K562 (cell line): Measurements from ENCODE around the gene CTNNB1. TPM values are rescaled to one million over a fixed set of nuclear protein-coding genes. Genes with fewer than 3 reads are reported as not detected.
A peak's percentile ranks its signal among the peaks of the same experiment; 100 is the strongest.

Experiments used
- CREBBP ChIP-seq: IDR thresholded peaks from one replicate; pipeline ENCODE4 v1.6.1; 2012; ENCODE audit warnings: low read depth, mild to moderate bottlenecking, control low read depth, inconsistent platforms, low read length
- KDM1A ChIP-seq, 2 experiments: fragments of 450-650 bp; IDR thresholded peaks; 2 replicates each; pipeline ENCODE4 v1.6.1; 2016; ENCODE audit warnings: mild to moderate bottlenecking in 2 of 2
- NELFE ChIP-seq: IDR thresholded peaks from 2 replicates; pipeline ENCODE4 v1.6.1; 2011; ENCODE audit warnings: mild to moderate bottlenecking; ENCODE audit not compliant: insufficient read depth, insufficient read length
- OTX1 ChIP-seq: fragments of 450-650 bp; formaldehyde crosslinking; IDR thresholded peaks from 2 replicates; pipeline ENCODE4 v1.4.0; 2022; ENCODE audit warnings: mild to moderate bottlenecking
- PHB2 ChIP-seq: fragments of 450-650 bp; IDR thresholded peaks from 2 replicates; pipeline ENCODE4 v1.6.1; 2017; ENCODE audit warnings: low read depth
- ZBTB7A ChIP-seq: IDR thresholded peaks from 2 replicates; pipeline ENCODE4 v1.6.1; 2011; ENCODE audit warnings: low read depth, mild to moderate bottlenecking, low read length, moderate library complexity, borderline replicate concordance; ENCODE audit not compliant: control insufficient read depth
- ZC3H4 ChIP-seq: sonication (generic); formaldehyde crosslinking; IDR thresholded peaks from 2 replicates; pipeline ENCODE4 v1.9.0; 2021; ENCODE audit warnings: missing genetic modification reagents, borderline replicate concordance
- ZKSCAN3 ChIP-seq: fragments of 250-450 bp; sonication (Bioruptor Pico); IDR thresholded peaks from 2 replicates; pipeline ENCODE4 v1.4.0; 2020
- ZNF316 ChIP-seq: fragments of 450-650 bp; IDR thresholded peaks from 2 replicates; pipeline ENCODE4 v1.6.1; 2016
- ZNF764 ChIP-seq: fragments of 250-450 bp; sonication (Bioruptor Pico); IDR thresholded peaks from 2 replicates; pipeline ENCODE4 v1.4.0; 2020; ENCODE audit warnings: low read depth, mild to moderate bottlenecking, moderate library complexity
- ZNF79 ChIP-seq: fragments of 250-450 bp; sonication (Bioruptor Pico); IDR thresholded peaks from 2 replicates; pipeline ENCODE4 v1.4.0; 2020; ENCODE audit warnings: low read depth, mild to moderate bottlenecking, moderate library complexity
- polyA plus RNA-seq, 8 experiments: library from polyadenylated mRNA; depleted of rRNA in 4 of 8; stranded (reverse) in 5 of 8; unstranded in 3 of 8; fragments of >200 nt; fragmentation: Nextera tagmentation in 2 of 8; fragmentation: Illumina TruSeq in 1 of 8; extraction: Ambion mirVana in 2 of 8; extraction: Trizol in 1 of 8; gene quantifications; 2 replicates each; pipeline versions ENCODE4 v1.2.1 to v1.2.3, GENCODE V29; 2011 to 2014; ENCODE audit warnings: inconsistent platforms in 1 of 8, missing spikeins in 1 of 8
- total RNA-seq, 7 experiments: library from RNA; depleted of rRNA in 6 of 7; stranded (reverse); fragments of >200 nt in 6 of 7; fragmentation: Illumina TruSeq in 2 of 7; extraction: Trizol in 2 of 7; gene quantifications; 2 replicates each; pipeline versions ENCODE4 v1.2.1 to v1.2.3, GENCODE V29; 2011 to 2021; ENCODE audit warnings: low replicate concordance in 1 of 7
- TF ChIP-seq, protein P1 (sequence below): sonication (generic); formaldehyde crosslinking; IDR thresholded peaks from 2 replicates; pipeline ENCODE4 v1.8.0; 2022; ENCODE audit warnings: mild to moderate bottlenecking, missing genetic modification reagents
- TF ChIP-seq, protein P2 (sequence below): fragments of 250-450 bp; sonication (Bioruptor Pico); IDR thresholded peaks from 2 replicates; pipeline ENCODE4 v1.4.0; 2020; ENCODE audit warnings: mild to moderate bottlenecking
- TF ChIP-seq, protein P3 (sequence below): sonication (generic); formaldehyde crosslinking; IDR thresholded peaks from 2 replicates; pipeline ENCODE4 v1.8.0; 2022; ENCODE audit warnings: mild to moderate bottlenecking, missing genetic modification reagents

Gene CTNNB1
- total and polyA plus RNA-seq, 9 of the 15 experiments (the other 6 are each of a cell fraction or from before 2014, with no cell fraction given), result 44.3 to 193 (median 154) TPM

- TF ChIP-seq ZNF316, result no peak
- TF ChIP-seq PHB2, result no peak
- TF ChIP-seq ZBTB7A, result peak; percentile 92
- TF ChIP-seq CREBBP, result no peak
- TF ChIP-seq OTX1 (CRISPR knock-in tag), result peak; percentile 82
- TF ChIP-seq, protein P1, sequence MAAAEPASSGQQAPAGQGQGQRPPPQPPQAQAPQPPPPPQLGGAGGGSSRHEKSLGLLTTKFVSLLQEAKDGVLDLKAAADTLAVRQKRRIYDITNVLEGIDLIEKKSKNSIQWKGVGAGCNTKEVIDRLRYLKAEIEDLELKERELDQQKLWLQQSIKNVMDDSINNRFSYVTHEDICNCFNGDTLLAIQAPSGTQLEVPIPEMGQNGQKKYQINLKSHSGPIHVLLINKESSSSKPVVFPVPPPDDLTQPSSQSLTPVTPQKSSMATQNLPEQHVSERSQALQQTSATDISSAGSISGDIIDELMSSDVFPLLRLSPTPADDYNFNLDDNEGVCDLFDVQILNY (CRISPR knock-in tag), result peak; percentile 44; the same call in 1 of the 2 replicates
- peak; percentile 32 to 34; a peak in 1 of 4 replicates for TF ChIP-seq KDM1A (IDR thresholded peaks at IDR 0.05)
- TF ChIP-seq, protein P2, sequence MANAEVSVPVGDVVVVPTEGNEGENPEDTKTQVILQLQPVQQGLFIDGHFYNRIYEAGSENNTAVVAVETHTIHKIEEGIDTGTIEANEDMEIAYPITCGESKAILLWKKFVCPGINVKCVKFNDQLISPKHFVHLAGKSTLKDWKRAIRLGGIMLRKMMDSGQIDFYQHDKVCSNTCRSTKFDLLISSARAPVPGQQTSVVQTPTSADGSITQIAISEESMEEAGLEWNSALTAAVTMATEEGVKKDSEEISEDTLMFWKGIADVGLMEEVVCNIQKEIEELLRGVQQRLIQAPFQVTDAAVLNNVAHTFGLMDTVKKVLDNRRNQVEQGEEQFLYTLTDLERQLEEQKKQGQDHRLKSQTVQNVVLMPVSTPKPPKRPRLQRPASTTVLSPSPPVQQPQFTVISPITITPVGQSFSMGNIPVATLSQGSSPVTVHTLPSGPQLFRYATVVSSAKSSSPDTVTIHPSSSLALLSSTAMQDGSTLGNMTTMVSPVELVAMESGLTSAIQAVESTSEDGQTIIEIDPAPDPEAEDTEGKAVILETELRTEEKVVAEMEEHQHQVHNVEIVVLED (CRISPR knock-in tag), result peak; percentile 90
- TF ChIP-seq ZC3H4 (CRISPR knock-in tag), result peak; percentile 57; the same call in 1 of the 2 replicates
- TF ChIP-seq ZNF79, result no peak
- TF ChIP-seq NELFE, result peak; percentile 91
- no peak for TF ChIP-seq ZNF764
- no peak for TF ChIP-seq ZKSCAN3 (CRISPR knock-in tag)
- TF ChIP-seq, protein P3, sequence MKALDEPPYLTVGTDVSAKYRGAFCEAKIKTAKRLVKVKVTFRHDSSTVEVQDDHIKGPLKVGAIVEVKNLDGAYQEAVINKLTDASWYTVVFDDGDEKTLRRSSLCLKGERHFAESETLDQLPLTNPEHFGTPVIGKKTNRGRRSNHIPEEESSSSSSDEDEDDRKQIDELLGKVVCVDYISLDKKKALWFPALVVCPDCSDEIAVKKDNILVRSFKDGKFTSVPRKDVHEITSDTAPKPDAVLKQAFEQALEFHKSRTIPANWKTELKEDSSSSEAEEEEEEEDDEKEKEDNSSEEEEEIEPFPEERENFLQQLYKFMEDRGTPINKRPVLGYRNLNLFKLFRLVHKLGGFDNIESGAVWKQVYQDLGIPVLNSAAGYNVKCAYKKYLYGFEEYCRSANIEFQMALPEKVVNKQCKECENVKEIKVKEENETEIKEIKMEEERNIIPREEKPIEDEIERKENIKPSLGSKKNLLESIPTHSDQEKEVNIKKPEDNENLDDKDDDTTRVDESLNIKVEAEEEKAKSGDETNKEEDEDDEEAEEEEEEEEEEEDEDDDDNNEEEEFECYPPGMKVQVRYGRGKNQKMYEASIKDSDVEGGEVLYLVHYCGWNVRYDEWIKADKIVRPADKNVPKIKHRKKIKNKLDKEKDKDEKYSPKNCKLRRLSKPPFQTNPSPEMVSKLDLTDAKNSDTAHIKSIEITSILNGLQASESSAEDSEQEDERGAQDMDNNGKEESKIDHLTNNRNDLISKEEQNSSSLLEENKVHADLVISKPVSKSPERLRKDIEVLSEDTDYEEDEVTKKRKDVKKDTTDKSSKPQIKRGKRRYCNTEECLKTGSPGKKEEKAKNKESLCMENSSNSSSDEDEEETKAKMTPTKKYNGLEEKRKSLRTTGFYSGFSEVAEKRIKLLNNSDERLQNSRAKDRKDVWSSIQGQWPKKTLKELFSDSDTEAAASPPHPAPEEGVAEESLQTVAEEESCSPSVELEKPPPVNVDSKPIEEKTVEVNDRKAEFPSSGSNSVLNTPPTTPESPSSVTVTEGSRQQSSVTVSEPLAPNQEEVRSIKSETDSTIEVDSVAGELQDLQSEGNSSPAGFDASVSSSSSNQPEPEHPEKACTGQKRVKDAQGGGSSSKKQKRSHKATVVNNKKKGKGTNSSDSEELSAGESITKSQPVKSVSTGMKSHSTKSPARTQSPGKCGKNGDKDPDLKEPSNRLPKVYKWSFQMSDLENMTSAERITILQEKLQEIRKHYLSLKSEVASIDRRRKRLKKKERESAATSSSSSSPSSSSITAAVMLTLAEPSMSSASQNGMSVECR, result peak; percentile 91
Observed at GRCh38 chr3:41198950-41199865, at the start of gene CTNNB1 (continued).
